Thyroid gland (tissue), 4 donors: ENCODE results near the gene OSBP2.

ENCODE experiments used
- CTCF ChIP-seq, 6 experiments: fragments of 200-600 bp in 3 of 6; fragments of 450-650 bp in 3 of 6; sonication (generic) in 3 of 6; IDR thresholded peaks; one replicate each; pipeline ENCODE4 v1.5.1; 2016 to 2019; ENCODE audit warnings: antibody characterized with exemption in 6 of 6, mild to moderate bottlenecking in 2 of 6, inconsistent platforms in 1 of 6, moderate library complexity in 1 of 6
- POLR2A ChIP-seq, 2 donors: fragments of 450-650 bp; IDR thresholded peaks; one replicate each; pipeline ENCODE4 v1.6.1; 2017; ENCODE audit warnings: antibody characterized with exemption in 2 of 2, mild to moderate bottlenecking in 2 of 2, moderate library complexity in 1 of 2

- TF ChIP-seq CTCF (IDR thresholded peaks at IDR 0.05) = no peak
- TF ChIP-seq POLR2A (IDR thresholded peaks at IDR 0.05) = no peak
These were observed 258.5 kb downstream of the OSBP2 start for GRCh38 chr22:30953206-30953605.
